PFSK-1 (cell line): Measurements from ENCODE around the gene AGER.
A peak's percentile ranks its signal among the peaks of the same experiment; 100 is the strongest.

Source experiments
- FOXP2 ChIP-seq: optimal IDR thresholded peaks from 2 replicates; pipeline ENCODE3; 2011; ENCODE audit warnings: borderline replicate concordance, control low read depth, inconsistent platforms; ENCODE audit not compliant: insufficient read depth; ENCODE audit errors: extremely low read length, extremely low read depth
- POLR2AphosphoS5 ChIP-seq: IDR thresholded peaks from 2 replicates; pipeline ENCODE4 v1.6.1; 2012; ENCODE audit warnings: low read depth, mild to moderate bottlenecking, control low read depth, low read length, moderate library complexity
- REST ChIP-seq, 2 experiments: IDR thresholded peaks; 2 replicates each; pipeline versions ENCODE4 v1.6.1 to v1.8.0; 2011 to 2012; ENCODE audit warnings: low read depth in 2 of 2, low read length in 2 of 2, control low read depth in 1 of 2, inconsistent platforms in 1 of 2, mild to moderate bottlenecking in 1 of 2, moderate library complexity in 1 of 2; ENCODE audit not compliant: insufficient read depth in 1 of 2
- SIN3A ChIP-seq: IDR thresholded peaks from 2 replicates; pipeline ENCODE4 v1.6.1; 2012; ENCODE audit warnings: mild to moderate bottlenecking, low read length, moderate library complexity, borderline replicate concordance; ENCODE audit not compliant: insufficient read depth
- TAF1 ChIP-seq: IDR thresholded peaks from 2 replicates; pipeline ENCODE4 v1.6.1; 2012; ENCODE audit warnings: low read length, control low read depth, borderline replicate concordance; ENCODE audit not compliant: insufficient read depth

AGER gene

GRCh38 chr6:32198345-32198696, 14.3 kb upstream of the AGER start:
- TF ChIP-seq FOXP2 (no peak), REST (IDR thresholded peaks at IDR 0.05; ENCODE audit: insufficient read depth in 1 of 2, low read depth in 2 of 2, low read length in 2 of 2) (no peak), TAF1 (no peak), SIN3A (no peak)

GRCh38 chr6:32196682-32197616, 12.9 kb upstream of the AGER start:
- no peak for TF ChIP-seq SIN3A
- TF ChIP-seq POLR2AphosphoS5, result no peak
- no peak for TF ChIP-seq TAF1
- no peak for TF ChIP-seq REST (IDR thresholded peaks at IDR 0.05; ENCODE audit: insufficient read depth in 1 of 2, low read depth in 2 of 2, low read length in 2 of 2)
- no peak for TF ChIP-seq FOXP2

- TF ChIP-seq POLR2AphosphoS5 (peak; percentile 91), FOXP2 (no peak), TAF1 (0 out of 2 replicates have a peak, but pooled peaks have one; percentile 56), SIN3A (no peak; the same call in 1 of the 2 replicates)
Observed at GRCh38 chr6:32195902-32196681, 12.0 kb upstream of the AGER start.

GRCh38 chr6:32195652-32195901, 11.5 kb upstream of the AGER start:
- TF ChIP-seq FOXP2, result no peak
- TF ChIP-seq SIN3A, result no peak
- no peak for TF ChIP-seq TAF1
- TF ChIP-seq REST (IDR thresholded peaks at IDR 0.05; ENCODE audit: insufficient read depth in 1 of 2, low read depth in 2 of 2, low read length in 2 of 2), result no peak
- TF ChIP-seq POLR2AphosphoS5, result no peak

- TF ChIP-seq FOXP2 (no peak), POLR2AphosphoS5 (peak; percentile 40)
Observed at GRCh38 chr6:32194825-32195651, 11.0 kb upstream of the AGER start.
